Calu3 (cell line): ENCODE results near the gene GALNS. TPM values are rescaled to one million over a fixed set of nuclear protein-coding genes. Genes with fewer than 3 reads are reported as not detected.

Source experiments
- BruUV-seq: library from RNA; stranded (reverse); fragments of 400-500 nt; replicated peaks from 2 replicates; lab custom pipeline; 2021; lab: Mats Ljungman, UMichigan
- CTCF ChIA-PET: fragments of 300-600 bp; sonication (Branson Sonifier 250); formaldehyde crosslinking; loops from one replicate; lab custom pipeline; 2022; ENCODE audit warnings: antibody characterized with exemption; lab: Charles Lee
- DNase-seq: peaks from one replicate; pipeline ENCODE4 v3.0.0; 2022
- H3K27ac Mint-ChIP-seq: one replicate; pipeline ENCODE4 v1.8.0; 2022; ENCODE audit warnings: mixed read lengths; ENCODE audit not compliant: unreplicated experiment
- H3K27me3 Mint-ChIP-seq: one replicate; pipeline ENCODE4 v1.8.0; 2022; ENCODE audit warnings: mixed read lengths; ENCODE audit not compliant: unreplicated experiment
- H3K36me3 Mint-ChIP-seq: one replicate; pipeline ENCODE4 v1.8.0; 2022; ENCODE audit warnings: mild to moderate bottlenecking, moderate library complexity, mixed read lengths; ENCODE audit not compliant: insufficient read depth, unreplicated experiment
- H3K4me1 Mint-ChIP-seq: one replicate; pipeline ENCODE4 v1.8.0; 2022; ENCODE audit warnings: mild to moderate bottlenecking, low read depth, mixed read lengths; ENCODE audit not compliant: unreplicated experiment
- H3K4me3 Mint-ChIP-seq: one replicate; pipeline ENCODE4 v1.8.0; 2022; ENCODE audit warnings: mild to moderate bottlenecking, low read depth, moderate library complexity, mixed read lengths; ENCODE audit not compliant: unreplicated experiment
- H3K9me3 Mint-ChIP-seq: one replicate; pipeline ENCODE4 v1.8.0; 2022; ENCODE audit warnings: low read depth, mixed read lengths; ENCODE audit not compliant: unreplicated experiment
- intact Hi-C: fragments of 100-400 bp; cut with micrococcal nuclease; formaldehyde crosslinking; loops from one replicate; pipeline ENCODE4 v1.10.0; 2022; ENCODE audit not compliant: unreplicated experiment
- total RNA-seq: library from RNA; stranded (reverse); gene quantifications from 2 replicates; pipeline ENCODE4 v1.2.3, GENCODE V29; 2022
- TF ChIP-seq, protein P1 (sequence below): fragments of 200-600 bp; IDR thresholded peaks from one replicate; pipeline ENCODE4 v1.8.0; 2022; ENCODE audit warnings: antibody characterized with exemption; ENCODE audit not compliant: unreplicated experiment

The GALNS gene
- total RNA-seq, 1 experiment from 2014 or later, result 50.4 TPM

DNA sequence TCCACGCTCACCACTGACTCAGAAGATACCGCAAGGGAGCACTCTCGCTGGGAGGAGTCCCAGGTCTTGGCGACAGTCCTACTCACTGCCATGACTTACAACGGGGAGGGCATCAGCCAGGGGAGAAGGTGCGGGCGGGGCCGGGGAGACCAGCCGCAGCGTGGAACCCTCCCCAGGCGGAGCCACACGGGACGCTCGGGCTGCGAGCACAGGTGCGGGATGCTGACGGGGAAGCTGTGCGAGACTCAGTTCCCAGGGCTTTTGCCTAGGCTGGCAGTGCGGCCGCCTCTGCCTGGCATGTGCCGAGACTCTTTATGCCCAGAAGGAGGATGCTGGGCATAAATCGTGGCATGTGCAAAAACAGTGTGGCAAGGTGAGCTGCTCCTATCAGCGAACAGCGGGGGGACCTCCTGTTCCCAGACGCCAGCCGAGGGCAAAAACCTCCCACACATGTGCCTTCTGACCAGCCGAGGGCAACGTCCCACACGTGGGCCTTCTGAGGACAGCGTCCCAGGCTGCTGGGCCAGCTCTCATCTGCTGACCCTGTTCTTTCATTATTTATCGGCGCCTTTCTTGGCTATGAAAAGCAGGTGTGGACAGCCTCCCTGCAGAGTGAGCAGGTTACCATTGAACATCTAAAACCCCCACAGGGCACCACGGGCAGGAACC, 6.1 kb downstream of the GALNS start:
- Mint-ChIP-seq H3K4me1 (peaks cover 8% of the 10 kb centered on the region), H3K27ac (no peak overlapping the region), H3K4me3 (no peak overlapping the region), H3K36me3 (peaks cover 5% of the 10 kb centered on the region), H3K9me3 (no peaks in the 10 kb centered on the region), H3K27me3 (no peaks in the 10 kb centered on the region)
- intact Hi-C loops, result no loop called here
- DNase-seq, result no peak
- no TSS peak for BruUV-seq
- CTCF ChIA-PET, result no interaction called here
- TF ChIP-seq, protein P1, sequence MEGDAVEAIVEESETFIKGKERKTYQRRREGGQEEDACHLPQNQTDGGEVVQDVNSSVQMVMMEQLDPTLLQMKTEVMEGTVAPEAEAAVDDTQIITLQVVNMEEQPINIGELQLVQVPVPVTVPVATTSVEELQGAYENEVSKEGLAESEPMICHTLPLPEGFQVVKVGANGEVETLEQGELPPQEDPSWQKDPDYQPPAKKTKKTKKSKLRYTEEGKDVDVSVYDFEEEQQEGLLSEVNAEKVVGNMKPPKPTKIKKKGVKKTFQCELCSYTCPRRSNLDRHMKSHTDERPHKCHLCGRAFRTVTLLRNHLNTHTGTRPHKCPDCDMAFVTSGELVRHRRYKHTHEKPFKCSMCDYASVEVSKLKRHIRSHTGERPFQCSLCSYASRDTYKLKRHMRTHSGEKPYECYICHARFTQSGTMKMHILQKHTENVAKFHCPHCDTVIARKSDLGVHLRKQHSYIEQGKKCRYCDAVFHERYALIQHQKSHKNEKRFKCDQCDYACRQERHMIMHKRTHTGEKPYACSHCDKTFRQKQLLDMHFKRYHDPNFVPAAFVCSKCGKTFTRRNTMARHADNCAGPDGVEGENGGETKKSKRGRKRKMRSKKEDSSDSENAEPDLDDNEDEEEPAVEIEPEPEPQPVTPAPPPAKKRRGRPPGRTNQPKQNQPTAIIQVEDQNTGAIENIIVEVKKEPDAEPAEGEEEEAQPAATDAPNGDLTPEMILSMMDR, result no peak

DNA sequence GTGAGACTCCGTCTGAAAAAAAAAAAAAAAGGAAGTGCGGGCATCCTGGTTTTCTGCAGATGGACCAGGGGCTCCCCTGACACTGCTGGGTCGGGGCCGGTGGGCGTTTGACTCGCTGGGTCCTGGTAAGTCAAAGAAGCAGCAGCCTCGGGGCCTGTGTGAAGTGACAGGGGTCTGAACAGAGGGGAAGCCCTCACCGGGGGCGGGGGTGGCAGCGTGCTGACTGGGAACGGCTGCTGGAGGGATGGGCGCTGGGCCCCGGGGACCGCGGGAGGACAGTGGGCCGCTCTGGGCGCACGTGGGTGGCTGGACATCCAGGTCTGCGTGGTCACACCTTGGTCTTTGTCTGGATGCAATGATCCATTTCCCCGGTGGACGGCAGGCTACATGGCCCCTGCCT, 8.2 kb downstream of the GALNS start:
- intact Hi-C loops, result no loop called here
- Mint-ChIP-seq H3K36me3 (peaks cover 5% of the 10 kb centered on the region), H3K9me3 (no peaks in the 10 kb centered on the region), H3K27ac (no peak overlapping the region), H3K4me3 (no peak overlapping the region), H3K4me1 (no peaks in the 10 kb centered on the region), H3K27me3 (no peaks in the 10 kb centered on the region)
- DNase-seq, result no peak
- BruUV-seq, result no TSS peak
- CTCF ChIA-PET, result no interaction called here
- TF ChIP-seq, protein P1, result no peak

DNA sequence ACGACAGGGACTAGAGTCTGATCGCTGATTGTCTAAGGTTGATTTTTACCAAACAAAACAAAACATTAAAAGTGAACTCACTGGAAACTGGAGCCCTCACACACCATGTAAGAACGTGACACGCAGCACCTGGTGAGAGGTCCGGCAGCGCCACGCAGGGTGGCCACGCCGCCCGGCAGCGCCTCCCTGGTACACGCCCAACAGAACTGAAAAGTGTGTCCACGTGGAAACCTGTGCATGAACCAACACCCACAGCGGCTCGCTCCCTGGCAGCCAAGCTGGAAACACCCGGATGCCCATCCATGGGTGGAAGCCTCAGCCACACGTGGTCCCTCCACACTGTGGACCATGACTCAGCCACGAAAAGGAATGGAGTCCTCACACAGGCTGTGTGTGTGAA, 9.1 kb downstream of the GALNS start:
- DNase-seq, result no peak
- BruUV-seq, result no TSS peak
- intact Hi-C loops, result no loop called here
- H3K36me3 Mint-ChIP-seq, result peaks cover 5% of the 10 kb centered on the region
- H3K27ac Mint-ChIP-seq, result no peak overlapping the region
- no peaks in the 10 kb centered on the region for H3K4me1 Mint-ChIP-seq
- H3K4me3 Mint-ChIP-seq, result no peak overlapping the region
- H3K27me3 Mint-ChIP-seq, result no peaks in the 10 kb centered on the region
- H3K9me3 Mint-ChIP-seq, result no peaks in the 10 kb centered on the region
- CTCF ChIA-PET, result no interaction called here
- TF ChIP-seq, protein P1, result no peak

DNA sequence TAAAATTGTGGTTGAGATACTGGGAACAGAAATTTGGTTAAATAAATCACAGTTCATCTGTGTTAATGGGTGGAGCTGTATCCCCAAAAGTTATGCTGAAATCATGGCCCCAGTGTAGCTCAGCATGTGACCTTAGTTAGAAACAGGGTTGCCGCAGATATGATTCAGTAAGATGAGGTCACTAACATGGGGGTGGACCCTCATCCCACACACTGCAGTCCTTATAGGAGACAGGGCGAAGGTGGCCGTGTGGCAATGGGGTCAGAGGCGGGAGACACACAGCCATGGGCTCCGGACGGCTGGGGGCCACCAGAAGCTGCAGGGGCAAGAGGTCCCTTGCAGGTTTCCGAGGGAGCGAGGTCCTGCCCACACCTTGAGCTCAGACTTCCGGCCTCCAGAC, 10.7 kb downstream of the GALNS start:
- DNase-seq, result no peak
- no peaks in the 10 kb centered on the region for H3K4me1 Mint-ChIP-seq
- intact Hi-C loops, result no loop called here
- H3K9me3 Mint-ChIP-seq, result no peaks in the 10 kb centered on the region
- no peak overlapping the region for H3K4me3 Mint-ChIP-seq
- H3K27ac Mint-ChIP-seq, result no peak overlapping the region
- H3K27me3 Mint-ChIP-seq, result no peaks in the 10 kb centered on the region
- TF ChIP-seq, protein P1, result no peak
- CTCF ChIA-PET, result interaction anchor here (0.5 kb wide), 1 partner anchor 170 kb away, joined by 3 read pairs; no protein-coding TSS in a partner anchor
- no TSS peak for BruUV-seq
- H3K36me3 Mint-ChIP-seq, result peaks cover 5% of the 10 kb centered on the region
